ENCODE results near the gene DNAAF5. TPM values are rescaled to one million over a fixed set of nuclear protein-coding genes. Genes with fewer than 3 reads are reported as not detected.

DNAAF5 gene
- total RNA-seq, 1 donor from 2014 or later = 59.7 TPM

DNA sequence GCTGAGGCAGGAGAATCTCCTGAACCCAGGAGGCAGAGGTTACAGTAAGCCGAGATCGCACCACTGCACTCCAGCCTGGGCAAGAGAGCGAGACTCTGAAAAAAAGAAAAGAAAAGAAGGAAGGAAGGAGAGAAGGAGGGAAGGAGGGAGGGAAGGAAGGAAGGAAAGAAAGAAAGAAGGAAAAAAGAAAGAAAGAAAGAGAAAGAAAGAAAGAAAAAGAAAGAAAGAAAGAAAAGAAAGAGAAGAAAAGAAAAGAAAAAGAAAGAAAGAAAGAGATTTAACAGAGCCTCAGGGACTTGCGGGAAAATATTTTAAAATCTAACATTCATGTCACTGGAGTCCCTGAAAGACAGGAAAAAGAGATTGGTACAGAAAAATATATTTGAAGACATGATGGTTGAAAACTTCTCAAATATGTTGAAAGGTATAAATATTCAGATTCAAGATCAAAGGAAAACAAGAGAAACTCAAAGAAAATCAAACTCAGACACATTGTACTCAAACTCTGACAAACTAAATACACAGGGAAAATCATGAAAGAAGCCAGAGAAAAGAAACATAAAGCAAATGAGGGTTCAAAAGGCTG, 25.3 kb upstream of the DNAAF5 start:
- Histone ChIP-seq H3K27me3 (ENCODE audit: control insufficient read depth, insufficient read depth, low read length) (no peaks in the 10 kb centered on the region), H3K36me3 (ENCODE audit: control insufficient read depth, insufficient read depth, low read length) (no peaks in the 10 kb centered on the region), H3K4me3 (ENCODE audit: low read depth, low read length) (no peak overlapping the region)
- TF ChIP-seq, protein P1, sequence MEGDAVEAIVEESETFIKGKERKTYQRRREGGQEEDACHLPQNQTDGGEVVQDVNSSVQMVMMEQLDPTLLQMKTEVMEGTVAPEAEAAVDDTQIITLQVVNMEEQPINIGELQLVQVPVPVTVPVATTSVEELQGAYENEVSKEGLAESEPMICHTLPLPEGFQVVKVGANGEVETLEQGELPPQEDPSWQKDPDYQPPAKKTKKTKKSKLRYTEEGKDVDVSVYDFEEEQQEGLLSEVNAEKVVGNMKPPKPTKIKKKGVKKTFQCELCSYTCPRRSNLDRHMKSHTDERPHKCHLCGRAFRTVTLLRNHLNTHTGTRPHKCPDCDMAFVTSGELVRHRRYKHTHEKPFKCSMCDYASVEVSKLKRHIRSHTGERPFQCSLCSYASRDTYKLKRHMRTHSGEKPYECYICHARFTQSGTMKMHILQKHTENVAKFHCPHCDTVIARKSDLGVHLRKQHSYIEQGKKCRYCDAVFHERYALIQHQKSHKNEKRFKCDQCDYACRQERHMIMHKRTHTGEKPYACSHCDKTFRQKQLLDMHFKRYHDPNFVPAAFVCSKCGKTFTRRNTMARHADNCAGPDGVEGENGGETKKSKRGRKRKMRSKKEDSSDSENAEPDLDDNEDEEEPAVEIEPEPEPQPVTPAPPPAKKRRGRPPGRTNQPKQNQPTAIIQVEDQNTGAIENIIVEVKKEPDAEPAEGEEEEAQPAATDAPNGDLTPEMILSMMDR (IDR thresholded peaks at IDR 0.05; ENCODE audit: insufficient read depth, low read length, poor library complexity, severe bottlenecking) = no peak
- no peak for DNase-seq (ENCODE audit: low read depth)

DNA sequence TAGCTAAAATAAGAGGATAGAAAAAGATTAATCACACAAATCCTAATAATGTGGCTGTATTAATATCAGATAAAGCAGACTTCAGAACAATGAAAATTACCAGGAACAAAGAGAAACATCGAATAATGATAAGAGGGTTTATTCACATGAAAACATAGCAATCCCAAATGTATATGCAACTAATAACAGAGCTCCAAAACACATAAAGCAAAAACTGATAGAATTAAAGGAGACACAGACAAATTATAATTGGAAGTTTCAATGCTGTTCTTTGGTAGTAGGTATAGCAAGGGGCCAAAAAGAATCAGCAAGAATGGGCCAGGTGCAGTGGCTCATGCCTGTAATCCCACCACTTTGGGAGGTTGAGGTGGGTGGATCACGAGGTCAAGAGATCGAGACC, 23.4 kb upstream of the DNAAF5 start:
- TF ChIP-seq, protein P1 (IDR thresholded peaks at IDR 0.05; ENCODE audit: insufficient read depth, low read length, poor library complexity, severe bottlenecking) = no peak
- no peaks in the 10 kb centered on the region for H3K36me3 ChIP-seq (ENCODE audit: control insufficient read depth, insufficient read depth, low read length)
- H3K4me3 ChIP-seq (ENCODE audit: low read depth, low read length) = no peak overlapping the region
- DNase-seq (ENCODE audit: low read depth) = no peak
- H3K27me3 ChIP-seq (ENCODE audit: control insufficient read depth, insufficient read depth, low read length) = no peaks in the 10 kb centered on the region

DNA sequence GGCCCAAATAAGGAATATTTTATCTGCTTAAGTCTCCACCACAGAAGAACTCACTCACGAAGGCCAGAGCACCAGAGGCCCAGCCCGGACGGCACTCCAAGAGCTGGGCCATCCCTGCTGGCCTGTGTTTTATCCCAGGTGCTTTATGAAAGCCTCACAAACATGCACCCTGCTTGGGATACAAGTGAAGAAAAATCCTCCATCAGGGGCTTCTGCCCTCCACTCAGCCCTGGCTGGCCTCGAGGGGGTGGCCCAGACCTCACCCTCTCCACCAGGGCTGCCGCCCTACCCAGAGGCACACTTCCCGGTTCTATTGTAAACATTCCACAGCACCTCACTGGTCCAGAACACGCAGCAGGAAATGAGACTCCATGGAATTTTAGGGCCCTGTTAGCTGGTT, 19.8 kb upstream of the DNAAF5 start:
- Histone ChIP-seq H3K4me3 (ENCODE audit: low read depth, low read length) (no peak overlapping the region), H3K27me3 (ENCODE audit: control insufficient read depth, insufficient read depth, low read length) (no peaks in the 10 kb centered on the region), H3K36me3 (ENCODE audit: control insufficient read depth, insufficient read depth, low read length) (no peaks in the 10 kb centered on the region)
- no peak for DNase-seq (ENCODE audit: low read depth)
- TF ChIP-seq, protein P1 (IDR thresholded peaks at IDR 0.05; ENCODE audit: insufficient read depth, low read length, poor library complexity, severe bottlenecking) = no peak

DNA sequence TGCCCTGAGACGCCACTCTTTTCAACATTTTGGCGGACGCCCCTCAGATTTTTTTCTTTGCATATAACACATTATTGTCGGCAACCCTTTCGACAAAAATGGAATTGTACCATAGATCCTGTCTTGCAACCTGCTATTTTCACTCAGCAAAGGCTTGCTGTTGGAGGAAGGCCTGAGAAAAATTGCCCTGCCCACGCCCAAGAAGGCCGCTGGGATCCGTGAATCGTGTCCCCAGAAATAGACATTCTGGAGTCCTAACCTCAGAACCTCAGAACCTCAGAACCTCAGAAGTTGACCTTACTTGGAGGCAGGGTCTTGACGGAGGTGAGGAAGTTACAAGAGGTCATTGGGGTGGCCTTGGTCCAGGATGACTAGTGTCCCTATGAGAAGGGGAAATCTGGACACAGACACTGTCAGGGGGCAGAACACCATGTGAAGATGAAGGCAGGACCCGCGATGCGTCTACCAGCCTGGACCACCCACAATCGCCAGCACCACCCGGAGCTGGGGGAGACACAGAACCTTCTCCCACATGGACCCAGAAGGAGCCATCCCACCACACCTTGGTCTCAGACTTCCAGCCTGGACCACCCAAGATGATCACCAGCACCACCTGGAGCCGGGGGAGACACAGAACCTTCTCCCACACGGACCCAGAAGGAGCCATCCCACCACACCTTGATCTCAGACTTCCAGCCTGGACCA, 19.1 kb upstream of the DNAAF5 start:
- DNase-seq (ENCODE audit: low read depth) = no peak
- TF ChIP-seq, protein P1 (IDR thresholded peaks at IDR 0.05; ENCODE audit: insufficient read depth, low read length, poor library complexity, severe bottlenecking) = no peak
- no peaks in the 10 kb centered on the region for H3K27me3 ChIP-seq (ENCODE audit: control insufficient read depth, insufficient read depth, low read length)
- H3K36me3 ChIP-seq (ENCODE audit: control insufficient read depth, insufficient read depth, low read length) = no peaks in the 10 kb centered on the region
- no peak overlapping the region for H3K4me3 ChIP-seq (ENCODE audit: low read depth, low read length)

DNA sequence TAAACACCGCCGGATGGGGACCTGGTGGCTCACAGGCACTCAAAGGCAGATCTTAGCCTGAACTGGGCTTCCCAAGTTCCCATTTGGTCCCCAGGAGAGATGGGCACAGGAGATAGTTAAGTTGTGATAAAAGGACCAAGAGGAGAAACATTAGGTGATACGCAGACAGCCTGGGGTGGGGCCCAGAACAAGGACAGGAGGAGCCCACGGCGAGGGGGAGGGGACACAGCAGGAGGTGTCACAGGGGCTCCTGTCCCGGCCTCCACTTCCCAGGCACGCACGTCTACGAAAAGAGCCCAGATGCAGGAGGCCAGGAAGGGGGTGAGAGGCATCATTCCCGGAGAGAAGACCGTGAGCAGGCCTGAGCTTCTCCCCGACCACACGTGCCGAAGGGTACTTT, 16.3 kb upstream of the DNAAF5 start:
- TF ChIP-seq, protein P1 (IDR thresholded peaks at IDR 0.05; ENCODE audit: insufficient read depth, low read length, poor library complexity, severe bottlenecking) = no peak
- no peak for DNase-seq (ENCODE audit: low read depth)
- Histone ChIP-seq H3K4me3 (ENCODE audit: low read depth, low read length) (no peak overlapping the region), H3K27me3 (ENCODE audit: control insufficient read depth, insufficient read depth, low read length) (no peaks in the 10 kb centered on the region), H3K36me3 (ENCODE audit: control insufficient read depth, insufficient read depth, low read length) (no peaks in the 10 kb centered on the region)
